KMS-11 (cell line): Measurements from ENCODE around the gene TTC28.
"Not testable (repeated sequence)": the region's sequence is repeated elsewhere in the genome, so short reads cannot be mapped to it uniquely, and the experiment has no call there.

Experiments
- H2AFZ ChIP-seq: fragments of 200-600 bp; sonication (generic); 2 replicates; pipeline ENCODE4 v1.6.1; 2016; ENCODE audit warnings: antibody characterized with exemption, mixed run types, low read depth
- H3K27ac ChIP-seq: fragments of 200-600 bp; sonication (generic); 2 replicates; pipeline ENCODE4 v1.6.1; 2016; ENCODE audit warnings: mild to moderate bottlenecking, mixed run types
- H3K27me3 ChIP-seq: fragments of 200-600 bp; sonication (generic); 2 replicates; pipeline ENCODE4 v1.6.1; 2017; ENCODE audit warnings: mild to moderate bottlenecking, low read depth, mixed run types, moderate library complexity; ENCODE audit not compliant: insufficient read depth
- H3K36me3 ChIP-seq: fragments of 200-600 bp; sonication (generic); 2 replicates; pipeline ENCODE4 v1.6.1; 2017; ENCODE audit warnings: mild to moderate bottlenecking, mixed run types; ENCODE audit not compliant: insufficient read depth
- H3K4me1 ChIP-seq: fragments of 200-600 bp; sonication (generic); 2 replicates; pipeline ENCODE4 v1.6.1; 2016; ENCODE audit warnings: mild to moderate bottlenecking, low read depth, mixed run types; ENCODE audit not compliant: poor library complexity, severe bottlenecking
- H3K4me2 ChIP-seq: fragments of 200-600 bp; sonication (generic); 2 replicates; pipeline ENCODE4 v1.7.0; 2016; ENCODE audit warnings: mild to moderate bottlenecking, mixed run types
- H3K4me3 ChIP-seq: fragments of 200-600 bp; sonication (generic); IDR thresholded peaks from 2 replicates; pipeline ENCODE4 v1.6.1; 2017; ENCODE audit warnings: low read depth, low read length, mixed read lengths; ENCODE audit not compliant: insufficient read depth
- H3K79me2 ChIP-seq: fragments of 200-600 bp; sonication (generic); 2 replicates; pipeline ENCODE4 v1.6.1; 2016; ENCODE audit warnings: low read depth, mixed run types; ENCODE audit not compliant: insufficient read depth
- H3K9ac ChIP-seq: fragments of 200-600 bp; sonication (generic); 2 replicates; pipeline ENCODE4 v1.6.1; 2016; ENCODE audit warnings: mild to moderate bottlenecking, mixed run types
- H4K20me1 ChIP-seq: fragments of 200-600 bp; sonication (generic); 2 replicates; pipeline ENCODE4 v1.6.1; 2016; ENCODE audit warnings: mild to moderate bottlenecking, mixed run types; ENCODE audit not compliant: insufficient read depth
- TF ChIP-seq, protein P1 (sequence below): fragments of 200-600 bp; sonication (generic); conservative IDR thresholded peaks from 2 replicates; pipeline ENCODE4 v1.6.1; 2017; ENCODE audit warnings: low read depth, mild to moderate bottlenecking, antibody characterized with exemption, low read length, moderate library complexity, mixed read lengths

TTC28 gene

DNA sequence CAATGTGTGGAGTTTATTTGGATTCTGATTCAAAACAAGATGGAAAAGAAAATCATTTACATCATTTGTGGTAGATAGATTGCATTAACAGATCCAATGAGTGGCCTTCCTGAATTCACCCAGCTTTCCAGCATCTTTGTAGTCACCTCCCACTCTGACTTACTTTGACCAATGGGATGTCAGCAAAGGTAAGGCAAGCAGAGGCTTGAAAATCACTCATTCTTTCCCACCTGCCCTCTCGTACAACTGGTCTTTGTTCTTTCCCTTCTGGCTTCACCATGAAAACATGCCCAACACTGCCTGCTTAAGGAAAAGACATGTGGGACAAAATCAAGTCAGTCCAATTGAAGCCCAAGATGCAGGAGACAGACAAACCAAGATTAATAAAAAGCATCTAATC is 202.1 kb downstream of the TTC28 start:
- Histone ChIP-seq H4K20me1 (no peaks in the 10 kb centered on the region; the same call in 1 of the 2 replicates), H3K4me2 (no peak overlapping the region), H3K4me3 (no peak overlapping the region), H3K4me1 (no peaks in the 10 kb centered on the region), H2AFZ (no peak overlapping the region), H3K27ac (no peak overlapping the region), H3K9ac (no peak overlapping the region), H3K79me2 (no peaks in the 10 kb centered on the region), H3K36me3 (no peaks in the 10 kb centered on the region), H3K27me3 (no peaks in the 10 kb centered on the region)
- TF ChIP-seq, protein P1, sequence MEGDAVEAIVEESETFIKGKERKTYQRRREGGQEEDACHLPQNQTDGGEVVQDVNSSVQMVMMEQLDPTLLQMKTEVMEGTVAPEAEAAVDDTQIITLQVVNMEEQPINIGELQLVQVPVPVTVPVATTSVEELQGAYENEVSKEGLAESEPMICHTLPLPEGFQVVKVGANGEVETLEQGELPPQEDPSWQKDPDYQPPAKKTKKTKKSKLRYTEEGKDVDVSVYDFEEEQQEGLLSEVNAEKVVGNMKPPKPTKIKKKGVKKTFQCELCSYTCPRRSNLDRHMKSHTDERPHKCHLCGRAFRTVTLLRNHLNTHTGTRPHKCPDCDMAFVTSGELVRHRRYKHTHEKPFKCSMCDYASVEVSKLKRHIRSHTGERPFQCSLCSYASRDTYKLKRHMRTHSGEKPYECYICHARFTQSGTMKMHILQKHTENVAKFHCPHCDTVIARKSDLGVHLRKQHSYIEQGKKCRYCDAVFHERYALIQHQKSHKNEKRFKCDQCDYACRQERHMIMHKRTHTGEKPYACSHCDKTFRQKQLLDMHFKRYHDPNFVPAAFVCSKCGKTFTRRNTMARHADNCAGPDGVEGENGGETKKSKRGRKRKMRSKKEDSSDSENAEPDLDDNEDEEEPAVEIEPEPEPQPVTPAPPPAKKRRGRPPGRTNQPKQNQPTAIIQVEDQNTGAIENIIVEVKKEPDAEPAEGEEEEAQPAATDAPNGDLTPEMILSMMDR, result no peak

DNA sequence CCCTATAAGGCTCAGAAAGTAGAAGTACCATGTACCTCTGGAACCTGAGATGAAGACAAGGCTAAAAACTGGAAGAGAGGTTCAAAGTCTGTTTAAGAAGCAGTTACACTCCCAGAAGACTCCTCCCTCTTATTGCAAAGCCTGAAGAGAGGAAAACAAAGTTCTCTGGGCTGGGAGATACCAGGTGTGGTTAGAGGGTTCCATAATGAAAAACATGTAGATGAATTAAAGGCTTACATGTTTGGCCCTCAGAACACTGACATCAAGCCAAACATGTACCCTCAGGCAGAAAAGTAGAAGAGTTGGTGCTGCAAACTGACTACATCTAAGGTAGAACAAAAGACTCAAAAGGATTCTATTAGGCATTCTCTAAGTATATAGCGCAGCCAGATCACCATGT is 205.3 kb downstream of the TTC28 start:
- Histone ChIP-seq H3K4me2 (no peak overlapping the region), H2AFZ (no peak overlapping the region), H3K4me1 (no peaks in the 10 kb centered on the region), H3K27me3 (no peaks in the 10 kb centered on the region), H3K36me3 (no peaks in the 10 kb centered on the region), H4K20me1 (no peaks in the 10 kb centered on the region; the same call in 1 of the 2 replicates), H3K4me3 (no peak overlapping the region), H3K79me2 (no peaks in the 10 kb centered on the region), H3K9ac (no peak overlapping the region), H3K27ac (no peak overlapping the region)
- TF ChIP-seq, protein P1, result no peak

DNA sequence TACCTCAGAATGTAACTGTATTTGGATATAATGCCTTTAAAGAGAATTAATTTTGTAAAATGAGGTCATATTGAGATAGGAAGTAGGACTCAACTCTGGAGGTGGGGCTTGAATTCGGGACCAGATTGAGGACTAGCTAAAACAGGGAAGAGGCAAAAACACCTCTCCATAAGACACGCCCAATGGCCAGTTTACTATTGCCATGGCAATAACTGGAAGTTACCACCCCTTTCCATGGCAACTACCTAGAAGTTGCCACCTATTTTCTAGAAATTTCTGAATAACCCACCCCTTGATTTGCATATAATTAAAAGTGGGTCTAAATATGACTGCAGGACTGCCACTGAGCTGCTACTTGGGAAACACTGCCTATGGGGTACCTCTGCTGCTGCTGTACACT is 206.4 kb downstream of the TTC28 start:
- TF ChIP-seq, protein P1, result no peak
- Histone ChIP-seq H3K4me1 (no peaks in the 10 kb centered on the region), H3K27ac (no peak overlapping the region), H2AFZ (no peak overlapping the region), H3K4me2 (no peak overlapping the region), H3K27me3 (no peaks in the 10 kb centered on the region), H3K79me2 (no peaks in the 10 kb centered on the region), H3K9ac (no peak overlapping the region), H3K4me3 (no peak overlapping the region), H3K36me3 (no peaks in the 10 kb centered on the region), H4K20me1 (no peaks in the 10 kb centered on the region; the same call in 1 of the 2 replicates)

DNA sequence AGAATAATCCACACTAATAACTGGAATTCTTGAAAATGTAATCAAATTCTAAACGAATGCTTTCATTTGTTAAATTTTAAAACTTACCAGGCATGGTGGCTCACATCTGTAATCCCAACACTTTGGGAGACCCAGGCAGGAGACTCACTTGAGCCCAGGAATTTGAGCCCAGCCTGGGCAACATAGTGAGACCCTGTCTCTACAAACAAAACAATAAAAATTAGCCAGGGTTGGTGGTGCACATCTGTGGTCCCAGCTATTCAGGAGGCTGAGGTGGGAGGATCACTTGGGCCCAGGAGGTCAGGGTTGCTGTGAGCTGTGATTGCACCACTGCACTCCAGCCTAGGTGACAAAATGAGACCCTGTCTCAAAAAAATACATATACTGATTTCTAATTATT is 212.6 kb downstream of the TTC28 start:
- not testable (repeated sequence) for H4K20me1 ChIP-seq, H3K27me3 ChIP-seq, H3K9ac ChIP-seq, H3K4me1 ChIP-seq, H3K36me3 ChIP-seq, H2AFZ ChIP-seq, H3K4me3 ChIP-seq, H3K79me2 ChIP-seq, H3K27ac ChIP-seq, H3K4me2 ChIP-seq

DNA sequence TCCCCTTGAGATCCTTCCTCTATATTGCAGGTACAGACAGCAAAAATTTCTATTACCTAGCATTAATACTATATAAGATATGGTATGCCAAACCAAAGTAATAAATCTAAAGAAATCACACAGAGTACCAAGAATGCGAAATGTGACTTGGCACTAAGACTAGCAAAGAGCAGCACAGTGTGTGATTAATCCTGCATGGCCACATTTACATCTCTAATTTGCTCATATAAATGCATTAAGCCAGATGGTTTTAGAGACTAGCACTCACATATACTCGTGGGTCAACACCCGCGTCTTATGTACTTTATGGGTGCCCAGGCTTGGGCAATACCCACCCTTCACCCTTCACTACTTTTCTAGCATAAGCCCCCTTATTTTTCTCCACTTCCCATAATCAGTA is 213.2 kb downstream of the TTC28 start:
- TF ChIP-seq, protein P1, result no peak
- H3K4me1 ChIP-seq, result no peaks in the 10 kb centered on the region
- no peaks in the 10 kb centered on the region for H3K27me3 ChIP-seq

More for the DNA sequence above, 213.2 kb downstream of the TTC28 start:
- no peak overlapping the region for H3K4me2 ChIP-seq
- no peak overlapping the region for H3K4me3 ChIP-seq
- H3K79me2 ChIP-seq, result no peaks in the 10 kb centered on the region
- no peaks in the 10 kb centered on the region for H4K20me1 ChIP-seq
- no peak overlapping the region for H2AFZ ChIP-seq
- no peak overlapping the region for H3K9ac ChIP-seq
- no peak overlapping the region for H3K27ac ChIP-seq
- no peaks in the 10 kb centered on the region for H3K36me3 ChIP-seq
